Measurements from ENCODE around the gene SCNN1G. TPM values are rescaled to one million over a fixed set of nuclear protein-coding genes. Genes with fewer than 3 reads are reported as not detected.

Gene SCNN1G
- total and polyA plus RNA-seq, 2 of the 13 experiments (the other 11 are each of a cell fraction or from before 2014, with no cell fraction given), result not detected

DNA sequence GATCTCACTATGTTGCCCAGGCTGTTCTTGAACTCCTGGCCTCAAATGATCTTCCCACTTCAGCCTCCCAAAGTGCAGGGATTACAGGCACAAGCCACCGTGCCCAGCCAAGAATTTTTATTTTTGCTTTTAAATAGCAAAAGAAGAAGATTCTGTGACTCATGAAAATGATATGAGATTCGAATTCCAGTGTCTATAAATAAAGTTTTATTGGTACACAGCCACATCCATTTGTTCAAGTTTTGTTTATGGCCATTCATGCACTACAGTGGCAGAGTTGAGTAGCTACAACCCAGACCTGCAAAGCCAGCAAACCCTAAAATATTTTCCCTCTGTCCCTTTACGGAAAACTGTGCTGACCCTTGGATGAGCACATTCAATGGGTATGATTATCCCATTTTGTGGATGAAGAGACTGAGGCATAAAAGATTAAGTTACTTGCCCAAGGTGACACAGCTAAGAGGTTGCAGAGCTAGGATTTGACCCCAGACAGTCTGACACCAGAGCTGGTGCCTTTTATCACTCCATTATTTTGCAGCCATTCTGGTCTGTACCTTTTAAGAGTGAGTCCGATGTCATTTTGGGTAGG, 34.2 kb downstream of the SCNN1G start:
- intact Hi-C loops (cut with micrococcal nuclease; ENCODE audit: unreplicated experiment), result no loop called here
- H3K4me1 ChIP-seq (ENCODE audit: insufficient read depth, low read length), result no peaks in the 10 kb centered on the region
- 32% methylated on average over 4 of the region's 4 CpGs for WGBS (ENCODE audit: low lambda C conversion rate)
- H3K4me2 ChIP-seq (ENCODE audit: low read depth, low read length), result no peak overlapping the region
- no peak for DNase-seq (ENCODE audit: low spot score)
- in situ Hi-C loops (cut with HindIII; ENCODE audit: extremely low pct_ligation_motif_present, low pct_unique_long_range_greater_than_20kb), result no loop called here
- CTCF ChIA-PET (ENCODE audit: low intra/inter-chr PET ratio, low total read pairs), result no interaction called here
- H3K36me3 ChIP-seq (replicated peaks in 1 of 2; ENCODE audit: control insufficient read depth in 1 of 2, insufficient read depth in 2 of 2, low read length in 2 of 2), result no peaks in the 10 kb centered on the region
- H3K27me3 ChIP-seq (ENCODE audit: control insufficient read depth in 1 of 2, insufficient read depth in 2 of 2, low read length in 2 of 2), result peaks cover 1 to 32% of the 10 kb centered on the region in 2 experiments; a peak in 2 of 5 replicates
- FAIRE-seq, result no peak
- no peak for ATAC-seq
- no peaks in the 10 kb centered on the region for H3K79me2 ChIP-seq (ENCODE audit: insufficient read depth, low read length)
- no peak overlapping the region for H2AFZ ChIP-seq (ENCODE audit: low read length)
- H4K20me1 ChIP-seq (ENCODE audit: insufficient read depth, low read length), result no peaks in the 10 kb centered on the region
- no peak overlapping the region for H3K9ac ChIP-seq (ENCODE audit: insufficient read depth, low read depth, low read length)
- no TSS peak for BruUV-seq (replicated peaks)
- no peaks in the 10 kb centered on the region for H3K9me3 ChIP-seq (ENCODE audit: low read length)
- POLR2A ChIA-PET, result no interaction called here
- H3K4me3 ChIP-seq (replicated peaks in 1 of 3; ENCODE audit: insufficient read depth in 1 of 3, low read depth in 2 of 3, low read length in 3 of 3), result no peak overlapping the region
- TF ChIP-seq, protein P1, sequence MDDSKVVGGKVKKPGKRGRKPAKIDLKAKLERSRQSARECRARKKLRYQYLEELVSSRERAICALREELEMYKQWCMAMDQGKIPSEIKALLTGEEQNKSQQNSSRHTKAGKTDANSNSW (CRISPR knock-in tag; IDR thresholded peaks at IDR 0.05; ENCODE audit: borderline replicate concordance), result no peak
- TF ChIP-seq, protein P2, sequence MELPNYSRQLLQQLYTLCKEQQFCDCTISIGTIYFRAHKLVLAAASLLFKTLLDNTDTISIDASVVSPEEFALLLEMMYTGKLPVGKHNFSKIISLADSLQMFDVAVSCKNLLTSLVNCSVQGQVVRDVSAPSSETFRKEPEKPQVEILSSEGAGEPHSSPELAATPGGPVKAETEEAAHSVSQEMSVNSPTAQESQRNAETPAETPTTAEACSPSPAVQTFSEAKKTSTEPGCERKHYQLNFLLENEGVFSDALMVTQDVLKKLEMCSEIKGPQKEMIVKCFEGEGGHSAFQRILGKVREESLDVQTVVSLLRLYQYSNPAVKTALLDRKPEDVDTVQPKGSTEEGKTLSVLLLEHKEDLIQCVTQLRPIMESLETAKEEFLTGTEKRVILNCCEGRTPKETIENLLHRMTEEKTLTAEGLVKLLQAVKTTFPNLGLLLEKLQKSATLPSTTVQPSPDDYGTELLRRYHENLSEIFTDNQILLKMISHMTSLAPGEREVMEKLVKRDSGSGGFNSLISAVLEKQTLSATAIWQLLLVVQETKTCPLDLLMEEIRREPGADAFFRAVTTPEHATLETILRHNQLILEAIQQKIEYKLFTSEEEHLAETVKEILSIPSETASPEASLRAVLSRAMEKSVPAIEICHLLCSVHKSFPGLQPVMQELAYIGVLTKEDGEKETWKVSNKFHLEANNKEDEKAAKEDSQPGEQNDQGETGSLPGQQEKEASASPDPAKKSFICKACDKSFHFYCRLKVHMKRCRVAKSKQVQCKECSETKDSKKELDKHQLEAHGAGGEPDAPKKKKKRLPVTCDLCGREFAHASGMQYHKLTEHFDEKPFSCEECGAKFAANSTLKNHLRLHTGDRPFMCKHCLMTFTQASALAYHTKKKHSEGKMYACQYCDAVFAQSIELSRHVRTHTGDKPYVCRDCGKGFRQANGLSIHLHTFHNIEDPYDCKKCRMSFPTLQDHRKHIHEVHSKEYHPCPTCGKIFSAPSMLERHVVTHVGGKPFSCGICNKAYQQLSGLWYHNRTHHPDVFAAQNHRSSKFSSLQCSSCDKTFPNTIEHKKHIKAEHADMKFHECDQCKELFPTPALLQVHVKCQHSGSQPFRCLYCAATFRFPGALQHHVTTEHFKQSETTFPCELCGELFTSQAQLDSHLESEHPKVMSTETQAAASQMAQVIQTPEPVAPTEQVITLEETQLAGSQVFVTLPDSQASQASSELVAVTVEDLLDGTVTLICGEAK (IDR thresholded peaks at IDR 0.05), result peak; percentile 57; the same call in 1 of the 2 replicates
- TF ChIP-seq, protein P2 (CRISPR knock-in tag; IDR thresholded peaks at IDR 0.05), result peak; percentile 69
- TF ChIP-seq ZBTB7A (CRISPR knock-in tag; IDR thresholded peaks at IDR 0.05), result no peak
- TF ChIP-seq ARHGAP35 (CRISPR knock-in tag; IDR thresholded peaks at IDR 0.05; ENCODE audit: borderline replicate concordance), result no peak
- TF ChIP-seq ZNF629 (CRISPR knock-in tag; conservative IDR thresholded peaks at IDR 0.05), result peak; percentile 63
- no peak for TF ChIP-seq NR2C2 (CRISPR knock-in tag; IDR thresholded peaks at IDR 0.05; ENCODE audit: borderline replicate concordance)
- no peak for TF ChIP-seq ZNF878 (CRISPR knock-in tag; IDR thresholded peaks at IDR 0.05)
- H3K27ac ChIP-seq (ENCODE audit: extremely low read length, insufficient read depth, low read length), result no peak overlapping the region

Data from HepG2 (cell line).